ENCODE measurements around the gene HYAL2.

The HYAL2 gene

GRCh38 chr3:50350213-50350526 is 27.6 kb upstream of the HYAL2 start:
- no peak for DNase-seq

DNA sequence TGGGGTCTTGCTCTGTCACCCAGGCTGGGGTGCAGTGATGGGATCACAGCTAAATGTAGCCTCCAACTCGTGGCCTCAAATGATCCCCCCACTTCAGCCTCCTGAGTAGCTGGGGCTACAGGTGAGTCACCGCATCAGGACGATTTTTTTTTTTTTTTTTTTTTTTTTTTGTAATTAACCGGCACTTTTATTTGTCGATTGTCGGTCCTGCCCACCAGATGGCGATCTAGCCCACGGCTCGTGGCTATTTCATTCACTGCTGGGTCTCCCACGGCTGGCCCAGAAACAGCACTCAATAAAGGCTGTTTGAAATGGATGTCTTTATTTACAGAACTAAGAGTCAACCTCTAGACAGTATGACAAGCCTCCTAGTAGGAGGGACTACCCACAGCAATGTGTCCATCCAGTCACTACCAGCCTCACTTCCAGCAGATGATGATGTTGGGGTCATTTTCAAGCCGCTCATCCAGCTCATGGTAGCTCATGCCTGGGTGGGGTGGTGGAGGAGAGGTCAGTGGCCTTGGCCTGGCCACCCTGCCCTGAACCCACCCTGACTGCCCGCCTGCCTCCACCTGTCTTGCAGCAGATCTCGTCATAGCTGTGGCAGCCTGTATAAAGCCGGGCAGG is 24.8 kb upstream of the HYAL2 start:
- peak in 10 of 14 donors; percentile 12 to 68 (median 21) for DNase-seq

- DNase-seq: peak in 2 of 14 donors; percentile 10 to 40
These were observed 23.2 kb upstream of the HYAL2 start, which contains the start of gene ZMYND10 for GRCh38 chr3:50345586-50346234. Gene ZMYND10, minus strand, starts transcription at chr3:50345732. Its CDS starts 153 bp downstream, at chr3:50345579.

DNA sequence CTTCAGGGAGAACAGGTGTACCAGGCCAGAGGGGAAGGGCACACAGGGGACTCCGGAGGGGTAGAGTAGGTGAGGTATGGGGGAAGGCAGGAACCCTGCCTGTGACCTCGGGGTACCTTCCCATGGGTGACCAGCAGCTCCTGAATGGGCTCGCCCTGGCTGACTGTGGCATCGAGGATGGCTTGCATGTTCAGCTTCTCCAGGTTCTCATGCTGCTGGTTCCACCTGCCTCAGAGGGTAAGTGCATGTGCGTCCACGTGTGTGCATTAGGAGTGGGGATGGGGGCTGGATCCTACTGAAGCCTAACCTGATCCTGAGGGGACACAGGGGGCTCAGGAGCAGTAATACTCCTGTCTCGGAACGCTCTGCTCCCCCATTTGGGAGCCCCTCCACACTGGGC is 22.5 kb upstream of the HYAL2 start:
- no peak for DNase-seq

DNA sequence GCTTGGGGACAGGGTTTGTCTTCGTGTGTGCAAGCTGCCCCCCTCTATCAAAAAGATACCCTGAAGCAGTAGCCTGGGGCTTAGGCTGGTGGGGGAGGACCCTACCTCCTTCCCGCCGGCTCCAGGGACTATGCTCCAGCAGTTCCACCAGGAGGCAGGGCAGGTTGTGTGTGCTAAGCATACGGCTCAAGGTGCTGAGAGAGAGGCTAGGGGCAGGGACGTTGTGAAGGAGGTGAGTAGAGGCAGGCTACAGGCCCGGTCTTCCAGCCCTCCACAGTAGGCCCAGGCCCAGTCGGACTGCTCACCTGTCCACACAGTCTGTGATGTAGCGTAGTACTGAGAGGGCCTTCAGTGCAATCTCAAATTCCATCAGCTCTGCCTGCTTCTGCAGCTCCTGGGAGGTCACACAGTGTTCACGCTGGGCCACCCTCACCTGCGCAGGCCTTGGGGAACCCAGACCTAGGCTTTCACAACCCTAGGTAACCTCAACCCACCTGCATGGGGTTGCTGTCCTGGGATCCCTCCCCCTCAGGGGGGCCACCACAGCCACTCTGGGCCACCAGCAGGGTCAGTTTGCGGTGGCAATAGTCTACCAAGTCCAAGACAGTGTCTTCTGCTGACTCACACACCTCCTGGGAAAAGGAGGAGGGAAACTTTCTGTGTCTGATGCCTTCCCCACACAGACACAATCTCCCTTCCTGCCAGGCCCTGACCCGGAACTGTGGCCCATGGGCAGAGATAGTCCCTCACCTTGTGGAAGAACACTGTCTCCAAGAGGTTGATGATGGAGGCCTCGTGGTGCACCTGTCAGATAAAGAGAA is 20.5 kb upstream of the HYAL2 start:
- no peak for DNase-seq

GRCh38 chr3:50341996-50342650 is 19.6 kb upstream of the HYAL2 start:
- no peak for DNase-seq

DNA sequence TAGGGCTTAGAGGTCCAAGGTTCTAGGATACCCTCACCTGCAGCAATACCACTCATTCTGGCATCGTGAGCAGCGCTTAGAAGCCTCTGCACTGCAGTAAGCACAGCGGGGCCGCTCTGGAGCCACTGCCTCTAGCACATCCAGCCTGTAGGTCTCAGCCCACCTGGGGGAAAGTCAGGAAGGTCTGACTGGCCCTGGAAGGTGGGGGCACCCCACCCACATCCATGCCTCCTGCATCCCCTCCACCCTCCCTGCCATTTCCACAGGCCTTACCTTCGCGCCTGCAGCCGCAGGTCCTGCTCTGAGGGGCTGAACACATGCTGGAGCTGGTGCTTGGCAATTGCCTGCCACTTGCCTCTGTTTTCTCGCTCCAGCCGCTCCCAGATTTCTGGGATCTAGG is 19.0 kb upstream of the HYAL2 start:
- no peak for DNase-seq

DNA sequence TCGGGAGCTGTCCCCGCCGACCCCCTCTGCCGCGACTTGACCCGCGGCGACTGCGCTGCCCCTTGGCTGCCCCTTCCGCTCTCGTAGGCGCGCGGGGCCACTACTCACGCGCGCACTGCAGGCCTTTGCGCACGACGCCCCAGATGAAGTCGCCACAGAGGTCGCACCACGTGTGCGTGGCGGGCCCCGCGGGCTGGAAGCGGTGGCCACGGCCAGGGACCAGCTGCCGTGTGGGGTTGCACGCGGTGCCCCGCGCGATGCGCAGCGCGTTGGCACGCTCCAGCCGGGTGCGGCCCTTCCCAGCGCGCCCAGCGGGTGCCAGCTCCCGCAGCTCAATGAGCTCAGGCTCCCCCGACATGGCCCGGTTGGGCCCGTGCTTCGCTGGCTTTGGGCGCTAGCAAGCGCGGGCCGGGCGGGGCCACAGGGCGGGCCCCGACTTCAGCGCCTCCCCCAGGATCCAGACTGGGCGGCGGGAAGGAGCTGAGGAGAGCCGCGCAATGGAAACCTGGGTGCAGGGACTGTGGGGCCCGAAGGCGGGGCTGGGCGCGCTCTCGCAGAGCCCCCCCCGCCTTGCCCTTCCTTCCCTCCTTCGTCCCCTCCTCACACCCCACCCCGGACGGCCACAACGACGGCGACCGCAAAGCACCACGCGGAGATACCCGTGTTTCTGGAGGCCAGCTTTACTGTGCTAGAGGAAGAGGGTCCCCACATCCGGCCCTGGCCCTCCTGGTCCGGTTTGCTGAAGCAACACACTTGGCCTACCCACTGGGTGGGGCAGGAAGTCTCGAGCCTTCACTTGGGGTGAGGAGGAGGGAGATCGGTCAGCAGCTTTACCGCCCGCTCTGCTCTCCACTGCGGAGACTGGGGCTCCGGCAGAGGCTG is 18.1 kb upstream of the HYAL2 start, which contains the start of gene RASSF1:
TSS of gene RASSF1 (minus strand) at position 389 of the 882 bp plus-strand sequence. CDS start at position 358, 31 bp downstream.
- peak in 4 of 14 donors; percentile 32 to 38 (median 36) for DNase-seq

GRCh38 chr3:50340147-50340447 is 17.6 kb upstream of the HYAL2 start:
- DNase-seq: no peak

DNA sequence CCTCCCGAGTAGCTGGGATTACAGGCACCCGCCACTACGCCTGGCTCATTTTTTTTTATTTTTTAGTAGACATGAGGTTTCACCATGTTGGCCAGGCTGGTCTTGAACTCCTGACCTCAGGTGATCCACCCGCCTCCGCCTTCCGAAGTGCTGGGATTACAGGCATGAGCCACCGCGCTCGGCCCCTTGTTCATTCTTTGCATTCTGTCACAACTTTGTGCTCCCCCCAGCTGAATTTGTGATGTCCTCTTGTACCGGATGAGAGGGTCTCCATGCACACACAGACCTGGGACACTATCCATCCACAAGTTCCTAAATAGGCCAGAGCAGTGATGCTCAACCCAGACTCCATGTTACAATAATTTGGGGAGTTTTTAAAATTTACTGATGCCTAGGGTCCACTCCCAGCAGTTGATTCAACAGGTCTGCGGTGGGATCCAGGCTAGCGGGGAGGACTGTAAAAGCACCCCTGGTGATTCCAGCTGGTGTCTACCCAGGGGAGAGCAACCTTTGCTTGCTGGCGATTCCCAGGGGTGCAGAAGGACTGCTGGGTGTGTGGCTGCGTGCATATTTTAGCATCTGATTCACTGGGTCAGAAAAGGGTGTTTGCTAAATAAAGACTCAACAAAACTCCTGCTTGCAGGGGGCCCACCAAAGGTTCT is 17.1 kb upstream of the HYAL2 start:
- DNase-seq: no peak

- no peak for DNase-seq
These were observed 16.4 kb upstream of the HYAL2 start for GRCh38 chr3:50338965-50339364.

- DNase-seq: peak; percentile 82 to 99 (median 96)
These were observed 14.8 kb upstream of the HYAL2 start for GRCh38 chr3:50337175-50337861.

DNA sequence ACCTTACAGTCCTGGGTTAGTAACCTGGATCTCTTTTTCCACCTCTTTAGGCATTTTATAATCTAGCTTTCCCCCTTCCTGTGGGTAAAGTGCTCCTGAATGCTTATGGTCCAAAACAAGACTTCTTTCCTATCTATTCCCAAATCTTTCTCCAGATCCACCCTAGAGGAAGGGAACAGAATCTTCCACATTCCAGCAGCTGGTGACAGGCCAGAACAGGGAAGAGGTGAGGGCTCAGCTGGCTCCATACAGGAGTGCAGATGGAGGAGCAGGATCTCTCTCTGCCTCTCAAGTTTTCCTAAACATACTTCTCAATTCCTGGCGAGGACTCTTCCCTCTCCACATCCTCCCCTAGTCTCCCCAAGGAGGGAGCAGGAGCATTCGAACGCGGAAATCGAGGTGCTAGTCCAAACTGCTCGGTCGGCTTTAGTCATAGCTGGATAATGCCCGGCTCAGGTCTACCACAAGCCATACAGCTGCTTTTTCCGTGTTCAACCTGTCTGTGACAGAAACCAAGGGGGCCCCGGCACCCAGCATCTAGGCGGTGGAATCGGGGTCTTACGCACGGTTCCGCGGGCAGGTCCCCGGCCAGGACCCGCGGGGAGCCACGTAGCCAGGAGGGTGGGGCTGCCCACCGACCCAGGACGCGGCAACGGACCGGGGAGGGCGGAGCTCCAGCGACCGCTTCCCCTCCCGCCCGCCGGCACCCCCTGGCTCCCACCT is 14.1 kb upstream of the HYAL2 start:
- peak in 3 of 14 donors; percentile 52 to 53 (median 53) for DNase-seq

- no peak for DNase-seq
These were observed 12.0 kb upstream of the HYAL2 start for GRCh38 chr3:50334339-50335075.

GRCh38 chr3:50333744-50334328 is 11.3 kb upstream of the HYAL2 start:
- DNase-seq: no peak

DNA sequence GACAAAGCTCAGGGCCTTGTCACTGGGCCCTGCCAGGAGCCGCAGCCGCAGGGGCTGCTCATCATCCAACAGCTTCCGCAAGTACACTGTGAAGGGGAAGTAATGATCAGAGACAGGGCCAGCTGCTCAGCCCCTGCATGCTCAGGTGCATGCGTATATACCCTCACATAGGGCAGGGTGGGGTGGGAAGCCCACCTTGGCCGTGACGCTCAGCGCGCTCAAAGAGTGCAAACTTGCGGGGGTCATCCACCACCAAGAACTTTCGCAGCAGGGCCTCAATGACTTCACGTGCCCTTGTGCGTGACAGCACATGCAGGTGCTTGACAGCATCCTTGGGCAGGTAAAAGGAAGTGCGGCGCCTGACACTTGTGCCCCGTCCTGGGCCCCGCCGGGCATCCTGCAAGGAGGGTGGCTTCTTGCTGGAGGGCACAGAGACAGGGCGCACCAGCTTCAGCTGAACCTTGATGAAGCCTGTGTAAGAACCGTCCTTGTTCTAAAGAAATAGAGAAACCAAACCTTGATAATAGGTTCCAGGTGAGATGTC is 8.9 kb upstream of the HYAL2 start:
- no peak for DNase-seq

DNA sequence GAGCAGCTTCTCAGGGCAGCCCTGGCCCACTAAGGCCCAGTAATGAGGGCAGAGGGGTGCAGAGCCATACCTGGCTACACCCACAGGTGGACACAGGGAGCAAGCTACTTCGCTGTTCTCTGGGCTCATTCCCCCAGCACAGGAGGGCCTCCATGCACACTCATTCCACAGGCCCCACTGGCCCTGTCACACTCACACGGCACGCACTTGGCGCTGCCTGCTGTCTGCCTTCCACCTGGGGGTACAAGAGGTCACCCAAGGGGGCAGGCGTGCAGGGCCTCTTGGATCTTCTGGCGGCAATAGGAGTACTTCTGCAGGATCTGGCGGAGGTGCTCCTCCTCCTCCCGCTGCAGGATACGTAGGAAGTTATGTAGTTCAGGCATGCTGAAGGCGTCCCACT is 7.8 kb upstream of the HYAL2 start:
- no peak for DNase-seq

GRCh38 chr3:50327943-50328691 is 5.6 kb upstream of the HYAL2 start, which contains the start of gene TUSC2:
Gene TUSC2, minus strand, starts transcription at chr3:50328223. Its CDS starts 124 bp downstream, at chr3:50328099.
- DNase-seq: peak; percentile 52 to 95 (median 92)
